CD14-positive monocyte (primary cell): ENCODE results near the gene PIK3R4. TPM values are rescaled to one million over a fixed set of nuclear protein-coding genes. Genes with fewer than 3 reads are reported as not detected.

Source experiments
- DNase-seq, 3 donors: peaks; one replicate each; pipeline ENCODE4 v3.0.0-alpha.2; 2011 to 2022
- H2AFZ ChIP-seq: 2 replicates; pipeline ENCODE4 v1.6.0; 2012; ENCODE audit warnings: mild to moderate bottlenecking, low read depth, low read length, inconsistent platforms; ENCODE audit not compliant: insufficient read depth, poor library complexity, severe bottlenecking
- H3K27ac ChIP-seq, 2 donors: 1 replicate in 1 of 2; 2 replicates in 1 of 2; pipeline ENCODE4 v1.5.1; 2012 to 2013; ENCODE audit warnings: low read length in 2 of 2, control low read depth in 1 of 2, inconsistent platforms in 1 of 2, low read depth in 1 of 2, mild to moderate bottlenecking in 1 of 2
- H3K27me3 ChIP-seq, 2 donors: one replicate each; pipeline versions ENCODE4 v1.6.0 to v1.6.1; 2011 to 2013; ENCODE audit warnings: low read length in 2 of 2; ENCODE audit not compliant: control insufficient read depth in 2 of 2, insufficient read depth in 2 of 2
- H3K36me3 ChIP-seq, 2 donors: replicated peaks in 1 of 2; 1 replicate in 1 of 2; 2 replicates in 1 of 2; pipeline versions ENCODE4 v1.5.1 to v1.6.1; 2012 to 2013; ENCODE audit warnings: low read length in 2 of 2, control low read depth in 1 of 2, inconsistent platforms in 1 of 2, mild to moderate bottlenecking in 1 of 2; ENCODE audit not compliant: insufficient read depth in 2 of 2, control insufficient read depth in 1 of 2
- H3K4me1 ChIP-seq, 2 donors: 1 replicate in 1 of 2; 2 replicates in 1 of 2; pipeline versions ENCODE4 v1.5.1 to v1.6.1; 2012 to 2013; ENCODE audit warnings: low read length in 2 of 2, control low read depth in 1 of 2, inconsistent platforms in 1 of 2, mild to moderate bottlenecking in 1 of 2, moderate library complexity in 1 of 2; ENCODE audit not compliant: insufficient read depth in 2 of 2, control insufficient read depth in 1 of 2
- H3K4me2 ChIP-seq: replicated peaks from 2 replicates; pipeline ENCODE3; 2012; ENCODE audit warnings: low read length, moderate library complexity, mild to moderate bottlenecking; ENCODE audit not compliant: poor library complexity, severe bottlenecking; ENCODE audit errors: extremely low read depth
- H3K4me3 ChIP-seq, 3 experiments: fragments of 200-600 bp in 1 of 3; sonication (generic) in 1 of 3; replicated peaks in 1 of 3; 1 replicate in 2 of 3; 2 replicates in 1 of 3; pipeline ENCODE4 v1.5.1; 2011 to 2013; ENCODE audit warnings: low read length in 3 of 3, mild to moderate bottlenecking in 3 of 3, control low read depth in 2 of 3, low read depth in 2 of 3, inconsistent platforms in 1 of 3, moderate library complexity in 1 of 3
- H3K79me2 ChIP-seq: 2 replicates; pipeline ENCODE4 v1.6.0; 2012; ENCODE audit warnings: mild to moderate bottlenecking, control low read depth, inconsistent platforms, low read length, moderate library complexity; ENCODE audit not compliant: insufficient read depth
- H3K9ac ChIP-seq: 2 replicates; pipeline ENCODE4 v1.6.0; 2017; ENCODE audit warnings: low read length, mild to moderate bottlenecking; ENCODE audit not compliant: insufficient read depth, poor library complexity, severe bottlenecking
- H3K9me3 ChIP-seq, 2 donors: replicated peaks in 1 of 2; 1 replicate in 1 of 2; 2 replicates in 1 of 2; pipeline versions ENCODE4 v1.5.1 to v1.6.1; 2012 to 2013; ENCODE audit warnings: low read length in 2 of 2, control low read depth in 1 of 2; ENCODE audit not compliant: control insufficient read depth in 1 of 2, insufficient read depth in 1 of 2
- H4K20me1 ChIP-seq: 2 replicates; pipeline ENCODE4 v1.6.0; 2012; ENCODE audit warnings: mild to moderate bottlenecking, low read length, control low read depth, moderate library complexity; ENCODE audit not compliant: insufficient read depth
- H3K27ac Mint-ChIP-seq, 7 donors: one replicate each; pipeline ENCODE4 v1.8.0; 2020; ENCODE audit warnings: mild to moderate bottlenecking in 7 of 7, mixed read lengths in 7 of 7, moderate library complexity in 6 of 7, inconsistent platforms in 2 of 7
- H3K27me3 Mint-ChIP-seq, 3 donors: one replicate each; pipeline ENCODE4 v1.8.0; 2021 to 2022; ENCODE audit warnings: low read depth in 3 of 3, mild to moderate bottlenecking in 3 of 3, mixed read lengths in 3 of 3, moderate library complexity in 3 of 3, inconsistent platforms in 1 of 3
- H3K36me3 Mint-ChIP-seq, 2 donors: one replicate each; pipeline ENCODE4 v1.8.0; 2020; ENCODE audit warnings: mixed read lengths in 2 of 2, inconsistent platforms in 1 of 2, mild to moderate bottlenecking in 1 of 2
- H3K4me1 Mint-ChIP-seq: one replicate; pipeline ENCODE4 v1.8.0; 2020; ENCODE audit warnings: mild to moderate bottlenecking, mixed read lengths
- H3K4me3 Mint-ChIP-seq, 2 donors: one replicate each; pipeline ENCODE4 v1.8.0; 2020; ENCODE audit warnings: mild to moderate bottlenecking in 2 of 2, mixed read lengths in 2 of 2, moderate library complexity in 1 of 2
- H3K9me3 Mint-ChIP-seq, 7 donors: one replicate each; pipeline ENCODE4 v1.8.0; 2020 to 2022; ENCODE audit warnings: mixed read lengths in 7 of 7, mild to moderate bottlenecking in 6 of 7, moderate library complexity in 6 of 7, inconsistent platforms in 2 of 7
- CTCF ChIP-seq: fragments of 200-600 bp; IDR thresholded peaks from one replicate; pipeline ENCODE4 v1.8.0; 2022; ENCODE audit warnings: antibody characterized with exemption, mild to moderate bottlenecking
- WGBS: methylation state at CpG from one replicate; pipeline ENCODE4 v1.1.5; 2013; ENCODE audit warnings: missing lambda C conversion rate; ENCODE audit not compliant: insufficient coverage; 5-methylcytosine and 5-hydroxymethylcytosine counted together
- intact Hi-C, 2 donors: fragments of 100-400 bp; cut with micrococcal nuclease; formaldehyde crosslinking; loops; one replicate each; pipeline versions ENCODE4 v1.15.0 to v1.15.1; 2023
- polyA plus RNA-seq, 3 donors: library from polyadenylated mRNA; depleted of rRNA in 1 of 3; unstranded in 2 of 3; stranded (reverse) in 1 of 3; fragments of 300-500 nt in 2 of 3; fragments of >200 nt in 1 of 3; fragmentation: Illumina TruSeq in 2 of 3; gene quantifications; 1 replicate in 2 of 3; 2 replicates in 1 of 3; pipeline ENCODE4 v1.2.3, GENCODE V29; 2012 to 2021

The PIK3R4 gene
- polyA plus RNA-seq, 3 donors: 6.5 to 18.7 (median 10.1) TPM

- Histone ChIP-seq H3K4me1 (peaks cover 0 to under 1% of the 10 kb centered on the region in 2 donors), H3K4me2 (no peak overlapping the region), H3K9ac (no peak overlapping the region), H3K79me2 (no peaks in the 10 kb centered on the region), H3K36me3 (peaks cover 14 to 66% of the 10 kb centered on the region in 2 donors), H3K27ac (no peak overlapping the region), H3K9me3 (no peaks in the 10 kb centered on the region), H2AFZ (no peak overlapping the region), H4K20me1 (no peaks in the 10 kb centered on the region), H3K4me3 (no peak overlapping the region), H3K27me3 (no peaks in the 10 kb centered on the region)
- DNase-seq: no peak
- H3K9me3 Mint-ChIP-seq: no peaks in the 10 kb centered on the region
- no peak overlapping the region for H3K4me3 Mint-ChIP-seq
- no peak for TF ChIP-seq CTCF
- WGBS: no CpG with 5 or more reads among the region's 3 CpGs
- peaks cover 0 to 3% (median 0%) of the 10 kb centered on the region in 3 donors for H3K27me3 Mint-ChIP-seq
- intact Hi-C loops: no loop called here
- H3K36me3 Mint-ChIP-seq: peaks cover 42 to 53% of the 10 kb centered on the region in 2 donors
- peaks cover 4% of the 10 kb centered on the region for H3K4me1 Mint-ChIP-seq
- no peak overlapping the region for H3K27ac Mint-ChIP-seq
Measured at GRCh38 chr3:130712718-130713423, 33.8 kb downstream of the PIK3R4 start.

- Histone ChIP-seq H4K20me1 (no peaks in the 10 kb centered on the region), H3K79me2 (no peaks in the 10 kb centered on the region), H3K27ac (no peak overlapping the region), H3K27me3 (no peaks in the 10 kb centered on the region), H3K36me3 (peaks cover 12 to 59% of the 10 kb centered on the region in 2 donors), H3K9me3 (no peaks in the 10 kb centered on the region), H3K4me1 (peaks cover 0 to 2% of the 10 kb centered on the region in 2 donors), H2AFZ (no peak overlapping the region), H3K4me2 (no peak overlapping the region), H3K9ac (no peak overlapping the region), H3K4me3 (no peak overlapping the region)
- intact Hi-C loops: no loop called here
- DNase-seq: no peak
- H3K4me3 Mint-ChIP-seq: no peak overlapping the region
- no peak overlapping the region for H3K27ac Mint-ChIP-seq
- peaks cover 7% of the 10 kb centered on the region for H3K4me1 Mint-ChIP-seq
- no peaks in the 10 kb centered on the region for H3K9me3 Mint-ChIP-seq
- no peak for TF ChIP-seq CTCF
- H3K27me3 Mint-ChIP-seq: peaks cover 0 to 3% (median 0%) of the 10 kb centered on the region in 3 donors
- WGBS: no CpG with 5 or more reads among the region's 4 CpGs
- peaks cover 42 to 47% of the 10 kb centered on the region in 2 donors for H3K36me3 Mint-ChIP-seq
Measured at GRCh38 chr3:130711565-130712324, 34.9 kb downstream of the PIK3R4 start.
